GM06990 (cell line): ENCODE measurements around the gene NTF3.

ENCODE experiments used
- DNase-seq: peaks from one replicate; pipeline ENCODE4 v3.0.0-alpha.2; 2011; ENCODE audit not compliant: insufficient read length; ENCODE audit errors: extremely low read depth
- H3K27me3 ChIP-seq: replicated peaks from 2 replicates; pipeline ENCODE4 v1.6.0; 2011; ENCODE audit warnings: low read length; ENCODE audit not compliant: control insufficient read depth, insufficient read depth
- H3K36me3 ChIP-seq: 2 replicates; pipeline ENCODE4 v1.5.1; 2011; ENCODE audit warnings: low read length; ENCODE audit not compliant: control insufficient read depth, insufficient read depth
- H3K4me3 ChIP-seq: replicated peaks from 2 replicates; pipeline ENCODE4 v1.5.1; 2011; ENCODE audit warnings: low read depth, mild to moderate bottlenecking, control low read depth, low read length
- TF ChIP-seq, protein P1 (sequence below): IDR thresholded peaks from 2 replicates; pipeline ENCODE4 v1.5.1; 2011; ENCODE audit warnings: low read length, control low read depth, mild to moderate bottlenecking, inconsistent platforms; ENCODE audit not compliant: insufficient read depth, poor library complexity, severe bottlenecking

Gene NTF3

DNA sequence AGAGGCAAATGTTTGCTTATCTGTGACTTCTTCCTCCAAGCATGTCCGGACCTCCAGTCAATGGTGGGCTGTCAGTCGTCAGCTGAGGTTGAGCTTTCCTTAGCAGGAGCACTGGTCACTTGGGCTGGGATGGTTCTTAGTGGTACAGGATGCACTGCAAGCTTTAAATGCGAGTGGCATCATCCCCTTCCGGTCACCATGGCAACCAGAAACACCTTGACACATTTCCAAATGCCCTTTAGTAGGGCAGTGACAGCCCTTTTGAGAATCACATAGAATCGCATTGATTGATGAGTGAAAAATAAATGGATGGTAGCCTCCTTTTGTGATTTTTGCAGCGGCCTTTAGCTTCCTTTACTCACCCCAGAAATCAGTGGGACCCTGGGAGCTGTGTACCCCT, 24.1 kb downstream of the NTF3 start:
- DNase-seq: no peak
- Histone ChIP-seq H3K36me3 (no peaks in the 10 kb centered on the region), H3K27me3 (no peaks in the 10 kb centered on the region; the same call in 1 of the 2 replicates), H3K4me3 (no peak overlapping the region)
- TF ChIP-seq, protein P1, sequence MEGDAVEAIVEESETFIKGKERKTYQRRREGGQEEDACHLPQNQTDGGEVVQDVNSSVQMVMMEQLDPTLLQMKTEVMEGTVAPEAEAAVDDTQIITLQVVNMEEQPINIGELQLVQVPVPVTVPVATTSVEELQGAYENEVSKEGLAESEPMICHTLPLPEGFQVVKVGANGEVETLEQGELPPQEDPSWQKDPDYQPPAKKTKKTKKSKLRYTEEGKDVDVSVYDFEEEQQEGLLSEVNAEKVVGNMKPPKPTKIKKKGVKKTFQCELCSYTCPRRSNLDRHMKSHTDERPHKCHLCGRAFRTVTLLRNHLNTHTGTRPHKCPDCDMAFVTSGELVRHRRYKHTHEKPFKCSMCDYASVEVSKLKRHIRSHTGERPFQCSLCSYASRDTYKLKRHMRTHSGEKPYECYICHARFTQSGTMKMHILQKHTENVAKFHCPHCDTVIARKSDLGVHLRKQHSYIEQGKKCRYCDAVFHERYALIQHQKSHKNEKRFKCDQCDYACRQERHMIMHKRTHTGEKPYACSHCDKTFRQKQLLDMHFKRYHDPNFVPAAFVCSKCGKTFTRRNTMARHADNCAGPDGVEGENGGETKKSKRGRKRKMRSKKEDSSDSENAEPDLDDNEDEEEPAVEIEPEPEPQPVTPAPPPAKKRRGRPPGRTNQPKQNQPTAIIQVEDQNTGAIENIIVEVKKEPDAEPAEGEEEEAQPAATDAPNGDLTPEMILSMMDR: no peak

DNA sequence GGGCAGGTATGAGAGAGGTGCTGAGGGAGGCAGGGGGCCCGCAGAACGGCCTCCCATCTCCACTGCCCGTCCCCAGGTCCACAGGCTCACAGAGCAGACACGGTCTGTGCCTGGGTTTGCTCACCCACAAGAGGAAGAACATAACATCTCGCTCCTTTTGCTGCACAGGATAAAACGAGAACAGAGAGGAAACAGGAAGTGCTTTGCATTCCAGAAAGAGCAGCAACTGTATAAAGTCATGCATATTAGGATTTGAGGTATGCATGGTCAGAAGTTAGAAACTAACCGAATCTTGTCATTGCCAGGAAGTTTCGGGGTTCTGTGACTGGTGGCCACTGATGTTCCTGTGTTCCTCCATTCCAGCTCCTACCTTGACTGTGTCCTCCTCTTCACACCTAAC, 25.0 kb downstream of the NTF3 start:
- DNase-seq: no peak
- no peaks in the 10 kb centered on the region; the same call in 1 of the 2 replicates for H3K27me3 ChIP-seq

DNA sequence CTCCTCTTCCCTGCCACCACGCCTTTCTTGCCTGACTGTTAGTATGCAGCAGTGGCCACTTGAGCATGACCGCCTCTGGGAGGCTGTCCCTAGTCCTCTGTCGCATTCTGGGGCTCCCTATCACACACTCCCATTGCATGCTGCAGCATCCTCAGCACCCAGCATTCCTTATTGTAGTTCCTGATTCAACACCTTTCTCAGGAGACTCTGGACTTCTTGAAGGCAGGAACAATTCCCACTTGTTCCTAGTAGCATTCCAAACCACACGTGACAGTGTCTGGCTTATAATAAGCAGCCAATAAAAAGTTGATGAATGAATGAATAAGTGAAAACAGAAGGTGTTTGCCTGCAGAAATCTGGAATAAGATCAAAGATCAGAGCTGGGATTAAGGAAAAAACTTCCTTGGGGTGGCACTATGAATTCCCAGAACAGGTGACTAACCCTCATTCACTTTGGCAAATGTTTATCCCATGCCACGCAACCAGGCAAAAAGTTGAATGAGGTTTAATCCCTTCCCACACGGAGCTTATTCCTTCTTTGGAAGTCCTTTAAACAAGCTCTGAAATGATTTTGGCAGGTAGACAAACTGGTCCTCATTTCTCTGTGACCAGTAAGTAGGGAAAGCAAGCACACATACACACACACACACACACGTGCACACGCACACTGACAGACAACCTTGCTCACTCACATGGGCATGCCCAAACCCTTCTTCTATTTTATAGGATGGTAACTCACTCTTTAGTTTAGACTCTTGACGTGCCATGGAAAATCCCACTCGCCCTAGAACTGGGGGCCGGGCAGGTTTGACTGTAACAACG, 26.5 kb downstream of the NTF3 start:
- TF ChIP-seq, protein P1: no peak
- no peaks in the 10 kb centered on the region for H3K36me3 ChIP-seq
- no peak for DNase-seq
- H3K4me3 ChIP-seq: no peak overlapping the region
- no peaks in the 10 kb centered on the region; the same call in 1 of the 2 replicates for H3K27me3 ChIP-seq

More for the DNA sequence above, 25.0 kb downstream of the NTF3 start:
- TF ChIP-seq, protein P1: no peak
- H3K36me3 ChIP-seq: no peaks in the 10 kb centered on the region
- no peak overlapping the region for H3K4me3 ChIP-seq

DNA sequence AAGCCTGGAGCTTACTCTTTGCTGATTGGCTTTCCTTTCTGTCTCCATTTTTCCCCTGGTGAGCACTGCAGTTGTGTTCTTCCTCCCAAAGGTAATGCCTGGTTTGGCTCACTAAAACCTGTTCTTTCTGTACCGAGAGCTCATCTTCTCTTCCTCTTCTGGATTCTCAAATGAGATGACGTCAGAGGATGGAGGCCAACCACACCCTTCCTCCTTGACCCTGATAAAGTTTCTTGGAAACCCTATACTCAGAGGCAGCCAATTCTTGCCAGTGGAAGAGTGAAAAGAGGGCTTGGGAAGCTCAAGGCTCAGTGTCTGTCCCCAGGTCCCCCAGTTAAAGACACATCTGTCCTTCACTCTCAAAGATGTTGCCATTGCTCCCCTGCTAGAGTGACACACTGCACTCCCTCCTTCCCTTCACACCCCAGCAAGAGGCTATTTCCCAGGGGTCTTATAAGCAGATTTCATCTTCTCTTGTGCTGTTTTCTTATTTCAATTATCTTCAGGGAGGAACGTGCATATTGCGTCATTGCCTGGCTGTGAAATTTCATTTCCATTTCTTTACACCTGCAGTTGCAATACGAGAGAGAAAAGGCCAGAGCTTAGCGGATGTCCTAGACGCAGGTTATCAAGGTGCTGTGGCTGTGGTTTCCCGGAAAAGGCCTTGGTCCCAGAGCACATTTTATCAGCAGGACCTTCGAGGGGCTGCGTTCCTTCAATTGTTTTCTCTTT, 27.3 kb downstream of the NTF3 start:
- TF ChIP-seq, protein P1: no peak
- H3K27me3 ChIP-seq: no peaks in the 10 kb centered on the region; the same call in 1 of the 2 replicates
- no peak for DNase-seq
- no peak overlapping the region for H3K4me3 ChIP-seq
- H3K36me3 ChIP-seq: no peaks in the 10 kb centered on the region

DNA sequence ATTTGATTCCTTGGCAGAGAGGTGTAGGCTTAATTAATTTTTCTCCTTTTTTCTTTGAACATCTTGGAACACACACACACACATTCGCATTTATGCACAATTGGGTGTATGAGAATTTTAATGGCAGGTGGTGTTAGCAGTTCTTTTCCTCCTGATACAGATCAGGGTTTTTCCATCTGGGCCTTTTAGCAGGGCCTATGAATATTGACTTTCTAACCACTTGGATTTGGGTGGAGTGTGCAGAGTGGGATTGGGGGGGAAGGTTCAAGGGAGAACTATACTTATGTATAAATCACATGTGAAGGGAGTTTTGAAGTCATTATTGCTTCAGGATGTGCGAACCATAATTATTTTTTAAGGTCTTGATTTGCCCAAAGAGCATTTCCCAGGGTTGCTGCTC, 28.9 kb downstream of the NTF3 start:
- TF ChIP-seq, protein P1: no peak
- no peak for DNase-seq
- Histone ChIP-seq H3K27me3 (no peaks in the 10 kb centered on the region; the same call in none of the 2 replicates), H3K4me3 (no peak overlapping the region), H3K36me3 (no peaks in the 10 kb centered on the region)
